ENCODE results near the gene EML2. TPM values are rescaled to one million over a fixed set of nuclear protein-coding genes. Genes with fewer than 3 reads are reported as not detected.
A peak's percentile ranks its signal among the peaks of the same experiment; 100 is the strongest.
"Not testable (repeated sequence)": the region's sequence is repeated elsewhere in the genome, so short reads cannot be mapped to it uniquely, and the experiment has no call there.

The EML2 gene
- total RNA-seq, 2 donors from 2014 or later: 232 to 255 TPM

- Mint-ChIP-seq H3K36me3 (peaks cover 23% of the 10 kb centered on the region), H3K27ac (peak overlapping the region in 1 of 2 donors; percentile 2), H3K9me3 (no peaks in the 10 kb centered on the region), H3K4me3 (no peak overlapping the region), H3K4me1 (ENCODE audit: low read depth in 2 of 2) (peaks cover 14 to 15% of the 10 kb centered on the region in 2 donors), H3K27me3 (no peaks in the 10 kb centered on the region)
- DNase-seq (ENCODE audit: low spot score) (no peak), ATAC-seq (no peak)
These were observed 17.2 kb downstream of the EML2 start for GRCh38 chr19:45621976-45622503.

DNA sequence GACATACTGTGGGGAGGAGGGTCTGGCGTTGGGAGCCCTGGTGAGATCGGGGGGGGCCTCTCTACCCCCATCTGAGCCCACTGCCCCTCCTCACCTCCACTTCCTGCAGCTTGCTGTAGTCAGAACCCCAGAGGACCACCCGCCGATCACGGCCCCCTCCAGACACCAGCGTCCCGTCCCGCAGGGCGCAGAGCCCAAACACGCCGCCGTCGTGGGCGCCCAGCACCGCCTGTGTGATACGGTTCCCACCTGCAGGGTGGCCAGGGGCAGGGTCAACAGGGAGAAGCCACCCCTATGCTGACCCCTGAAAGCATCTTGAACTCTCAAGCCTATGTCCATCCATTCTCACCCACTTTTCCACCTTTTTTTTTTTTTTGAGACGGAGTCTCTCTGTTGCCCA lies 17.8 kb downstream of the EML2 start:
- Mint-ChIP-seq H3K27me3 (no peaks in the 10 kb centered on the region), H3K27ac (peak overlapping the region in 1 of 2 donors; percentile 2), H3K4me1 (ENCODE audit: low read depth in 2 of 2) (peaks cover 14 to 18% of the 10 kb centered on the region in 2 donors), H3K4me3 (no peak overlapping the region), H3K9me3 (no peaks in the 10 kb centered on the region), H3K36me3 (peaks cover 23% of the 10 kb centered on the region)
- ATAC-seq (peak; percentile 28 to 43), DNase-seq (ENCODE audit: low spot score) (no peak)

DNA sequence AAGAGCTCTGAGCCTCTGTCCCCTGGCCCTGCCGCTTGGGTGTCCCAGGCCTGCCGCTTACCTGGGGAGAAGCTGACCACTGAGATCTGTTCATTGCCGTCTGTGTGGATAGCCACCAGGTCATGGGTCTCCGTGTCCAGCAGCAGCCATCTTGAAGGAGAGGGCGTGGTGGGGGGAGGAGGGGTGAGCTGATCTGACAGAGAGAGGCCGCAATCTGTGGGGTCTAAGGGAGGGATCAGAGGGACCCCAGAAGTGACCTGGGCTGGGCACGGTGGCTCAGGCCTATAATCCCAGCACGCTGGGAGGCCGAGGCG lies 22.5 kb downstream of the EML2 start:
- Mint-ChIP-seq H3K4me1 (ENCODE audit: low read depth in 2 of 2) (peaks cover 19 to 22% of the 10 kb centered on the region in 2 donors), H3K4me3 (no peak overlapping the region), H3K27me3 (no peaks in the 10 kb centered on the region), H3K9me3 (no peaks in the 10 kb centered on the region), H3K36me3 (peaks cover 18% of the 10 kb centered on the region), H3K27ac (peak overlapping the region in 1 of 2 donors; percentile 9)
- no peak for DNase-seq (ENCODE audit: low spot score)
- ATAC-seq: no peak

- peak; percentile 66 for DNase-seq (ENCODE audit: low spot score)
- ATAC-seq: peak; percentile 71 to 77
- Mint-ChIP-seq H3K27ac (peak overlapping the region; percentile 24 to 60), H3K4me1 (ENCODE audit: low read depth in 2 of 2) (peaks cover 19 to 22% of the 10 kb centered on the region in 2 donors), H3K9me3 (no peaks in the 10 kb centered on the region), H3K36me3 (peaks cover 18% of the 10 kb centered on the region), H3K4me3 (no peak overlapping the region), H3K27me3 (no peaks in the 10 kb centered on the region)
These were observed 23.1 kb downstream of the EML2 start for GRCh38 chr19:45615795-45616703.

GRCh38 chr19:45615056-45615455 lies 24.1 kb downstream of the EML2 start:
- not testable (repeated sequence) for H3K4me3 Mint-ChIP-seq; ATAC-seq; H3K9me3 Mint-ChIP-seq; DNase-seq (ENCODE audit: low spot score); H3K27me3 Mint-ChIP-seq
- H3K4me1 Mint-ChIP-seq (ENCODE audit: low read depth in 2 of 2): peaks cover 19 to 22% of the 10 kb centered on the region in 2 donors
- H3K27ac Mint-ChIP-seq: peak overlapping the region; percentile 98
- peaks cover 18% of the 10 kb centered on the region for H3K36me3 Mint-ChIP-seq

DNA sequence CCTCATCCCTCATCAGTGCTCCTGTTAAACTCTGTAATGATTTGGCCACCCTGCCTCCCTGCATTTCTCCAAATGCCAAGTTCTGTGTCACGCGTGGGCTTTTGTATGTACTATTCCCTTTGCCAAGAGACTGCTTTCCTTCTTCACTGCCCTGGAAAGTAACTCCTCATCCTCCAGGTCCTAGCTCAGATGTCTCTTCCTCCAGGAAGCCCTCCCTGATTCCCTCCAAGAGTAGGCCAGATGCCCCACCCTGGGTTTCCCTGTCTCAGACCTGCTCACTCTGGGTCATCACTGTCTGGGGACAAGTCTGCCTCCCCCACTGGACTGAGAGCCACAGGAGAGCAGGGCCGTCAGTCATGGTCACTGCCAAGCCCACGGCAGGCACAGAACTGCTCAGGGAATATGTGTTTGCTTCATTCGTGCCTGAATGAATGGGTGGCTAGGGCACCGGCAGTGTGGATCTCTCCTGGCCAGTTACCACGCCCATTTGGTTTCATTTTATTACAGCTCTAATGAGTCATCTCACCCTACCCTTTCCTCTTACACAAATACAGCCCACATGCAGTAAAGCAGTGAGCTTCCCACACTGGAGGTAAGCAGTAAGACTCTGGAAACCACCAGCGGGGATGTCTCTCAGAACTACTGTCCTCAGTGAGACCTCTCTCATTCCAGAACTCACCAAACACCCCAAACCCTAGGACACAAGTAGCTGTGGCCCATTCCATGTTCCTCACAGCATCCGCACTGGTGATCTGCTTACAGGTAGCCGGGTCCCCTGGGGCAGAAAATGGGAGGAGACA lies 25.1 kb downstream of the EML2 start:
- Mint-ChIP-seq H3K4me1 (ENCODE audit: low read depth in 2 of 2) (peaks cover 19 to 25% of the 10 kb centered on the region in 2 donors), H3K36me3 (peaks cover 25% of the 10 kb centered on the region), H3K27ac (peak overlapping the region; percentile 98), H3K27me3 (no peaks in the 10 kb centered on the region), H3K9me3 (no peaks in the 10 kb centered on the region), H3K4me3 (peak overlapping the region; percentile 87)
- DNase-seq (ENCODE audit: low spot score) (peak; percentile 74), ATAC-seq (peak; percentile 94 to 96)

GRCh38 chr19:45608948-45609347 lies 30.2 kb downstream of the EML2 start:
- DNase-seq (ENCODE audit: low spot score) (no peak), ATAC-seq (no peak)
- Mint-ChIP-seq H3K27me3 (no peaks in the 10 kb centered on the region), H3K27ac (peak overlapping the region in 1 of 2 donors; percentile 18), H3K4me1 (ENCODE audit: low read depth in 2 of 2) (peaks cover 4 to 22% of the 10 kb centered on the region in 2 donors), H3K4me3 (no peak overlapping the region), H3K9me3 (no peaks in the 10 kb centered on the region), H3K36me3 (peaks cover 15% of the 10 kb centered on the region)

GRCh38 chr19:45607071-45608029 lies 31.8 kb downstream of the EML2 start:
- Mint-ChIP-seq H3K36me3 (peaks cover 11% of the 10 kb centered on the region), H3K4me1 (ENCODE audit: low read depth in 2 of 2) (peaks cover 5 to 22% of the 10 kb centered on the region in 2 donors), H3K27me3 (peaks cover 8 to 14% of the 10 kb centered on the region in 2 donors), H3K9me3 (no peaks in the 10 kb centered on the region), H3K4me3 (peak overlapping the region; percentile 39), H3K27ac (peak overlapping the region; percentile 64 to 88)
- DNase-seq (ENCODE audit: low spot score) (peak; percentile 78), ATAC-seq (peak; percentile 59 to 83)

DNA sequence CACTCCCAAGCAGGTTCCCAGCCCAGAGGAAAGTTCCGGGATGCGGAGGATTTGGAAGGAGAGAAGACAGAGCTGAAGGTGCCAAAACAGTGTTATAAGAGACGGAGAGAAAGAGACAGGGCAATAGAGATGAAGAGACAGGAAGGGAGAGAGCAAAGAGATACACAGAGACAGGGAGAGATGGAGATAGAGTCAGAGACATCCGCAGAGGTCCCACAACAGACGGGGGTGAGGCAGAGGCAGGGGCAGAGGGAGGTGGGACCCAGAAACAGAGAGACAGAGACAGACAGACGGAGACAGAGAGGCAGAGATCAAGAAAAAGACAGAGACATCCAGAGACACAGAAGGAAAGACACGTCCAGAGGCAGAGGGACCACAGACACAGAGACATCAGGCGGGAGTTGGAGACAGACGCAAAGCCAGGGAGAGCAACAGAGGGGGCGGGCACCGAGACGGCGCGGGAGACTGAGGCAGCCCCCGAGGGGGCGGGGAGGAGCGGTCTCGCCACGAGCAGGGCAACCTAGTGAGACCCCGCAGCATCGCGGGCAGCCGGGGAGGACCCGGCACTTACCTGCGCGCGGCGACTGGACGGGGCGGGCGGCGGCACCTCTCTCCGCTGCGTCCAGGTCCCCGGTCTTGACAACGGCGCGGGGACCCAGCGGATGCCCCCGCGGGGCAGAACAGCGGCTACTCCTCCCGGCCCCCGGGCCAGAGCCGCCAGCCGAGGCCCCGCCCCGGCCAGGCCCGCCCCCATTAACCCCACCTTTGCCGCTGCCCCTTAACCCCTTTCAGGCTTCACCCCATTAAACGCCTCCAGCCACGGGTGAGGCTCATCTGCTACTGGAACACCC lies 37.4 kb downstream of the EML2 start, which contains the start of gene GPR4:
GPR4 (minus strand) TSS at position 689 of the 851 bp plus-strand sequence. CDS start 10,346 bp downstream, outside the sequence.
- ATAC-seq (peak; percentile 54 to 67), DNase-seq (ENCODE audit: low spot score) (no peak)
- no peak within 1 kb of the TSS for H3K27ac Mint-ChIP-seq
- peak within 1 kb of the TSS; percentile 63 for H3K4me3 Mint-ChIP-seq
- H3K36me3 Mint-ChIP-seq: no peaks in the 10 kb centered on the region
- peaks cover 35 to 44% of the 10 kb centered on the region in 2 donors for H3K4me1 Mint-ChIP-seq (ENCODE audit: low read depth in 2 of 2)
- H3K9me3 Mint-ChIP-seq: no peaks in the 10 kb centered on the region
- H3K27me3 Mint-ChIP-seq: peaks cover 53 to 68% of the 10 kb centered on the region in 2 donors

DNA sequence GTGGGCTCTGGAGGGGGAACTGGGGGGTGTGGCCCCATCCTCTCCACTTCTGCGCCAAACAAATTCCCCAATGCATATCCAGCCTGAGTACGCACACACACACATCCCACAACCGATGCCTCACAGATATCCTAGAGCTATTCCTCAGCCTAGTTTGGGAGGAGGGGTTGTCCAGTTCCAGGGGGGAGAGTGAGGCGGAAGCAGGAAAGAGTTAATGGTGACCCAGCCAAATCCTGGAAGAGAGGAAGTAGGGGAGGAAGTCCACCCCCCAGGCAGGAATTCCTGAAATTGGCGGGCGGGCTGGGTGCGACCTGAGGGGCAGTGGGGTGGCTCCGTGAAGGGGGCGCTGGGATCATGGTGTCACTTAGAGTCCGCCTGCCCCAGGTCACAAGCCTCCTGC lies 38.1 kb downstream of the EML2 start:
- Mint-ChIP-seq H3K9me3 (no peaks in the 10 kb centered on the region), H3K4me1 (ENCODE audit: low read depth in 2 of 2) (peaks cover 35 to 44% of the 10 kb centered on the region in 2 donors), H3K27ac (no peak overlapping the region), H3K27me3 (peaks cover 58 to 74% of the 10 kb centered on the region in 2 donors), H3K36me3 (no peaks in the 10 kb centered on the region), H3K4me3 (peak overlapping the region; percentile 63)
- no peak for DNase-seq (ENCODE audit: low spot score)
- no peak for ATAC-seq

GRCh38 chr19:45600340-45600885 lies 38.8 kb downstream of the EML2 start:
- no peak overlapping the region for H3K4me3 Mint-ChIP-seq
- peak overlapping the region in 1 of 2 donors; percentile 20 for H3K27ac Mint-ChIP-seq
- peaks cover 63 to 75% of the 10 kb centered on the region in 2 donors for H3K27me3 Mint-ChIP-seq
- no peak for DNase-seq (ENCODE audit: low spot score)
- H3K36me3 Mint-ChIP-seq: no peaks in the 10 kb centered on the region
- no peak for ATAC-seq
- H3K9me3 Mint-ChIP-seq: no peaks in the 10 kb centered on the region
- H3K4me1 Mint-ChIP-seq (ENCODE audit: low read depth in 2 of 2): peaks cover 35 to 44% of the 10 kb centered on the region in 2 donors

DNA sequence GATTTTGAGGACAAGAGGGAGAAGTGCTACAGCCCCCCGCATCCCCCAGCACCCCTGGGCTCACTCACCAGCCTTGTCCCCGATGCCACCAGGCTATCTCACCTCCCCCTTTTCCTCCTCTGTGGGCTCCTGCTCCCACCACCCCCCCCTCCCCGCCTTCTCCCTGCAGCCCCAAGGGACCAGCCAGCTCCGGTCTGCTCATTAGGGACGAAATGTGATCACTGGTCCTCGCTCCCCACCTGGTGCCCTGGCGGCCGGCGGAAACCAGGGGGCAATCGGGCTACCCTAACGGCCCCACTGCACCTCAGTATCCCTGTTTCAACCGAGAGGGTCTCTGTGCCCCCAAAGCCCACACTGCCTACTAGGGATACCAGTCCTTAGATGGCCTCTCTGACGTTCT lies 39.9 kb downstream of the EML2 start:
- Mint-ChIP-seq H3K4me1 (ENCODE audit: low read depth in 2 of 2) (peaks cover 35 to 44% of the 10 kb centered on the region in 2 donors), H3K4me3 (no peak overlapping the region), H3K27ac (no peak overlapping the region), H3K36me3 (no peaks in the 10 kb centered on the region), H3K27me3 (peaks cover 65 to 75% of the 10 kb centered on the region in 2 donors), H3K9me3 (no peaks in the 10 kb centered on the region)
- no peak for DNase-seq (ENCODE audit: low spot score)
- no peak for ATAC-seq

All from natural killer cell treated with Interleukin-12 subunit alpha and Interleukin-12 subunit beta and Interleukin-15 and Interleukin-18, amount 100 ng/mL, for 72 hours (primary cell).